GM18502 (cell line): ENCODE measurements around the gene SQOR.

Experiments used
- ATAC-seq: cut with Tn5 transposase; IDR thresholded peaks from one replicate; pipeline ENCODE4 v1.9.1; 2021; ENCODE audit warnings: mild to moderate bottlenecking; ENCODE audit not compliant: unreplicated experiment, poor library complexity

The SQOR gene

DNA sequence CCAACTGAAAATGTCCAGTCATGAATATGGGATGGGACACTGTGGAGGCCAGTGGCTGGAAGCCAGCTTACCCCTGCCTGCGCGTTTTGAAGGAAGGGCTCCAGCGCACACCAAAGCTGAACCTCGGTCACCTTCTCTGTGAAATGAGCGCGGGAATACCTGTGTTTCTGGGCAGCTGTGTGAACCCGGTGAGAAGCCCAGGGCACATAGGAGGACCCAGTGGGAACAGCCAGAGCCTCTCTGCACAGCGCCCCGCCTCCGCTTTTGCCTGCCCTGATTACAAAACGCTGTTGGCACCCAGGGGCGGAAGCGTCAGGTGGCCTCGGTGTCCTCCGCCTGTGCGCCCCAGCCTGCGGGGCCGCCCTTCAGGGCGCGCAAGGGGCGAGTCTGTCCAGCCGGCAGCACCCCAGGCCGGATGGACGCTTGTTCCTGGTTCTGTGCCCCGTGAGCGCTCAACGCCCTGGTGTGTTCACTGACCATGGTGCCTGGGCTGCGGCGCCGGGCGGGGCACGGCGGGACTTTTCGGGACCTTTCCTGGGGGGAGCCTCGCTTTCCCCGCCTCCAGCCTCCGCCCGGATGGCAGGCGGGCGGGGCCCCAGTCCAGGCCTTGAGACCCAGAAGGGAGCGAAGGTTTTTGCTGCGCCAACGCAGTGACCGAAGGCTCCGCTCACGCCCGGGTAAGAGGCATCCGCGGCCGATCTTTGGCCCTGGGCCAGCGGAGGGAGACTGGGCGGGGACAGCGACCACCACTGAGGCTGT lies at the start of gene SQOR:
Gene SQOR (plus strand): TSS at position 598 of the 759 bp plus-strand sequence. CDS start 23,895 bp downstream, outside the sequence.
- ATAC-seq: peak; percentile 76

DNA sequence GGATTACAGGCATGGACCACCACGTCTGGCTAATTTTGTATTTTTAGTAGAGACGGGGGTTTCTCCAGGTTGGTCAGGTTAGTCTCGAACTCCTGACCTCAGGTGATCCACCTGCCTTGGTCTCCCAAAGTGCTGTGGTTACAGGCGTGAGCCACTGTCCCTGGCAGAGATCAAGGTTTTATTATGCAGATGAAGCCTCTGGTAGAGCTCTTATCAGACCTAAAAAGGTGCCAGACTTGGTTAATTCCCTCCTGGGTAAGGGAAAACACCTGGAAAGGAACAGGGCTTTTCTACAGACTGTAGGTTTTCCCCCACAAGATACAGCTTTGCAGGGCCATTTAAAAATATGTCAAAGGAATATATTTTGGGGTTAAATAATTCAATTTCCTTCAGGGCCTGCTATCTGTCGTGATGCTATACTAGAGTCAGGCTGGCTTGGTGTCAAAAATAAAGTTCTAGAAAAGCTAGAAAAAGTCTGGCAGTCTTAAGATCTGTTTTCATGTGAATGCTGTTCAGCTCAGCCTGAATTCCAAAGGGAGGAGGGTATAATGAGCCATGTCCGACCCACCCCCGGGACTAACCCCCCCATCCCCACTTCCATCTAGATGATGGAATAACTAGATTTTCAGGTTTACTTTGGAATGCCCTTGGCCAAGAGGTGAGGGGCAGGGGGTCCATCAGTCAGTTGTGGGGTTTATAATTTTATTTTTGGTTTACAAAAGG lies 49.6 kb upstream of the SQOR start:
- no peak for ATAC-seq

DNA sequence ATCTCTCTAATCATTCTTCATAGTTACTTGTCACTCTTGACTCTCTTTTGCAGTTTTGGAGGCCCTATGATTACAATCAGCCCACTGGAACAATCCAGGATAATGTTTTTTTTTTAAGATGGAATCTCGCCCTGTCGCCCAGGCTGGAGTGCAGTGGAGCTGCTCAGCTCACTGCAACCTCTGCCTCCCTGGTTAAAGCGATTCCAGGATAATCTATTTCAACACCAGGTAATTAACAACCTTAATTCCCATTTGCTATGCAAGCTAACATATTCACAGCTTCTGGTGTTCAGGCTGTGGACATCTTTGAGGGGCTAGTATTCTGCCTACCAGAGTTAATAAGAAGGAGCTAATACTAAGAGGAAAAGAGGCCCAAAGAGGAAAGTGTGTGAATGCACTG lies 48.7 kb upstream of the SQOR start:
- no peak for ATAC-seq

DNA sequence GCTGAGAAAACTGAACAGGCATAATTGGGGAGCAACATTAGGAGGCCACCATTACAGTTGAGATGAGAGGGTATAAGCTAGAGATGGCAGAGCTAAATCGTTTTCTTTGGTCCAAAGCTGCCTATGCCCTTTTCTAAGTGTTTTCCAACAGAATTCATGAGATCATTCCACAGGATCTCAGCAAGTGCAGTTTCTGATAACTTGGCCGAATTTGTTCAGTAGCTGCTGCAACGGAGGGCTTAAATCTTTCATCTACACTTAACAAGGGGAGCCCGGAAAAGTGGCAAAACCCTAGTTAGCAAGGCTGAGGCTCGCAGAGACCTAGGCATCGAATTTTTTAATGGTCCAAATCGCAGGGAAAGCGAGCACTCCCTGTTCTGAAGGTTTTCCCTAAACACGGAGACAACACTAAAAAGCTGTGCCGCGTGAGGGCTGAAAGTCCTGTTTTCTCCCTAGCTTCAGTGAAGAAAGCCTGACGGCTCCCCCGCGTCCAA lies 48.2 kb upstream of the SQOR start:
- ATAC-seq: peak; percentile 12

DNA sequence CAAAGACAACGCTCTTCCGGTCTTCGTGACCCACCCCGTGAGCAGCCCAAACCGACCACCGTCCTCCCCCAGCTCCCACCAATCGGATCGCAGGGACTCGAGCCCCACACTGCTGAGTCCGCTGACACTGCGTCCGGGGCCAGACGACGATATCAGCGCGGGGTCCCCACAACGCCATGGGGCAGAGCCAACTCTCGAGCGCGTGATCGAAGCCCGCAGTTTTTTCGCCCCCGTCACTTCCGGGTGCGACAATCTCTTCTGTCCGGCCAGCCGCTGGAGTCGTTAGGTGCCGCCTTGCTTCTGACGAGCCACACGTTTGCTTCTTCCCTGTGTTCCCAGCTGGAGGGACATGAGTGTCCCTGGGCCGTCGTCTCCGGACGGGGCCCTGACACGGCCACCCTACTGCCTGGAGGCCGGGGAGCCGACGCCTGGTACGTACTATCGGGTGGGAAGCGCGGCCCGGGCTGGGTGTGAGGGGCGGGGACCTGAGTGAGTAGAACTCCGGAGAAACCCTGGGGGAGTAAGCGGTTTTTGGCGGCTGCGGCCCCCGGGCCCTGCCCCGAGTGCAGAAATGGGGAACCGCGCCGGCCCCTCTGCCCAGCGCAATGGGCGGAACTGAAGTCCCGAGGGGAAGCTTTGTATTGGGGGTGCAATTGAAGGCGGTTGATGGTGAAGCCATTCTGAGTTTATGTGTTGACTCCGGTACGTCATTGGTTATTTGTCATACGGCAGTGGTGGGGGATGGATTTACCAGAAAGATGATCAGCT lies 47.5 kb upstream of the SQOR start, which contains the start of gene BLOC1S6:
Gene BLOC1S6 (plus strand): TSS at position 285 of the 768 bp plus-strand sequence. CDS start 65 bp downstream, at position 350.
- peak; percentile 80 for ATAC-seq

DNA sequence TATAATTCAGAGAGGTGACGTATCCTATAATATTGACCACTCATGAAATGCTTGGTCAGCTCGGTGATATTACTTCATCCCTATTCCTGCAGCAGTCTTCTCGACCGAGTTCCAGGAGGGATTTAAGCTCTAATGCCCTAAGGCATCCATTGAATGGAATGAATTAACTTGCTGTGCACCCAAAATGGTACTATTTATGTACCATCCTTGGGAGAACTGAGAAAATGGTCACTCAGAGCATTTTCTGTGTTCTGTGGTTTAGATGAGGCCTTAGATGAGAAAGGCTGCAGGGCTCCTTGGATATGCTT lies 47.0 kb upstream of the SQOR start:
- ATAC-seq: no peak

DNA sequence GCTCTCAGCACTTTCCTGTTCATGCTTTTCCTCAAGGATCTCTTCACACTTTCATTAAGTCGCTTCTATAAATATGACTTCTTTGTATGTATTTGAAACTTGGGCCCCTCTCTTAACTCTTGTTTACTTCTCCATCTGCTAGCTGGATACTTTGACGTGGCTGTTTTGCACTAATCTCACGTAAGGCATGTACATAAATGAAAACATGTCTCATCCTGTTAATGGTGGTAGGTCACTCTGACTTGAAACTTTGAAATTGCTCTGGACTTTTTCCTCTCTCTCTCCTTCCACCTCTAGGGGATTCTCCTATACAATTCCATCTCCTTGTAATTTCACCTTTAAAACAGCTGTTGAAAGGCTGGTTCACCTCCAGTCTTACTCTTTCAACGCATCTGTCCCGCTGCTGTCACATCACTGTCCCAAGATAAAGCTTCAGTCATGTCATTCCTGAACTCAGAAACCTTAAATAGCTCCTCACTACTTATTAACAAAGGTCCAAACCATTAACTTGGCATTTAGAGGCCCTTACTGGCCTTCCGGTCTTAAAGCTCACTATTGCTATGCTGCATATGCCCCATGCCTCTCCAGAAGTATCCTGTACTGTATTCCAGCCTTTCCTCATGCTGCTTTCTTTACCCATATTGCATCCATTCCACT lies 46.5 kb upstream of the SQOR start:
- ATAC-seq: no peak

DNA sequence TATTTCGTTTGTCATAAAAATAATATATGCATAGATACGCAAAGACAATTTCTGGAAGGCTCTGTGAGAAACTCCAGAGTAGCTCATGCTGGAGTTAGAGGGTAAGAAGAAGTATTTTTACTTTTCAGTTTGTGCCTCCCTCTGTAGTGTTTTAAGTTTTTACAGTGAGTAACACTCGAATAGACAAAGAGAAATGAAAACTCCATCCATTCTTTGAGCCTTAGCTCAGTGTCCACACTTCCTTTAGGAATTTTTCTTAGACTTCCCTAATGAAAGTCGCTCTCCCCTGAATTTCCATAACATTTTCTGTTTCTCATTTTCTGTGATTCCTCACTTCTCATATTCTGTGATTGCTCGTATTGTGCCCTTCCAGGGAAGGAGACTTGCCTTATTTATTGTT lies 45.6 kb upstream of the SQOR start:
- ATAC-seq: no peak

DNA sequence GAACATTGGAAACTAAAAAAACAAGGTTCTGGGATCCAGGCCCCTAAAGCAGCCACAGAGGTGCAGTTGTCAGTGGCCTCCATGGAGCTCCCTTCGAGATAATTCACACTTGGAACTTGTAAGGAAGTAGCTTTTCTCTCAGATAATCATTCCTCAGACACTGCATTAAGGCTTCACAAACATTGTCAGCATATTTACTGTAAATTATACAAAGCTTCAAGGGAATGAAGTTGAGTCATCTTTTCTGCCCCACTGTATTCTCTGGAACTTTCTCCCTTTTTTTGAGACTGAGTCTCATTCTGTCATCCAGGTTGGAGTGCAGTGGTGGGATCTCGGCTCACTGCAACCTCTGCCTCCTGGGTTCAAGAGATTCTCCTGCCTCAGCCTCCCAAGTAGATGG lies 40.5 kb upstream of the SQOR start:
- ATAC-seq: no peak

DNA sequence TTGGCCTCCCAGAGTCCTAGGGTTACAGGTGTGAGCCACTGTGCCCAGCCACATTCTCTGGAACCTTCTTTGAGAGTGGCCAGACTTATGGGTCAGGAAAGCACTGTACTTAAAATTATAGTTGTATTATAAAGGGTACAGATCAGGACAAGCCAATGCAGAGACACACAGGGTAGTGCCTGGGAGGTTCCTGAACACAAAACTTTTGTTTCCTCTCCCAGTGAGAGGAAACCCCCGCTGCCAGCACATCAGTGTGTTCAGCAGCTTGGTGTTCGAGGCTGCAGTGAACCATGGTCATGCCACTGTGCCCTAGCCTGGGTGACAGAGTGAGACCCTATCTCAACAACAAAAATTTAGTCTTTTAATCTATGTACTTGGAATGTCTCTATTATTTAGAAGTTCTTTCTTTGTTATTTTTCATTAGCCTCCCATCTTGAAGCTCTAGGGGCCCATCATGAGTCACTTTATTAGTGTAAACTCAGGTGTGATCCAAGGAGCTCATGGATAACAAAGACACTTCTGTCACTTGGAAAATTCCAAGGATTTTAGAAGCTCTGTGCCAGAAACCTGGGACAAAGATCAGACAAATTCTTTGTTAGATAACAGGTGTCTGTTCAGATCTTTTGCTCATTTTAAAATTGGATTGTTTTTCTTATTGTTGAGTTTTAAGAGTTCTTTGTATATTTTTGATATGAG lies 39.8 kb upstream of the SQOR start:
- no peak for ATAC-seq

DNA sequence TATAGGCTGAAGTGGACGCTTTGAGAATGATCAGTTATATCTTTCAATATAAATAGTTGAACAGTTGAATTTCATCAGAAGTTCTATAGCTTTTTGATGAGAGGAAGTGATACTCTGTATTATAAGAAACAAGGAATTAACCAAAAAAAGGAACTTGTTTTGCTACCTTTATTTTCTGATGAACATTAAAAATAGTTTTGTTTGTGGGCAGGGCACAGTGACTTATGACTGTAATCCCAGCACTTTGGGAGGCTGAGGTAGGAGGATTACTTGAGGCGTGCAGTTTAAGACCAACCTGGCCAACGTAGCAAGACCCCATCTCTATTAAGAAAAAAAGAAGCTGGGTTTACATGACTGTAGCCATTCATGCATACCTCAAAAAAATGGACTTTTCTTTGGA lies 30.9 kb upstream of the SQOR start:
- no peak for ATAC-seq

DNA sequence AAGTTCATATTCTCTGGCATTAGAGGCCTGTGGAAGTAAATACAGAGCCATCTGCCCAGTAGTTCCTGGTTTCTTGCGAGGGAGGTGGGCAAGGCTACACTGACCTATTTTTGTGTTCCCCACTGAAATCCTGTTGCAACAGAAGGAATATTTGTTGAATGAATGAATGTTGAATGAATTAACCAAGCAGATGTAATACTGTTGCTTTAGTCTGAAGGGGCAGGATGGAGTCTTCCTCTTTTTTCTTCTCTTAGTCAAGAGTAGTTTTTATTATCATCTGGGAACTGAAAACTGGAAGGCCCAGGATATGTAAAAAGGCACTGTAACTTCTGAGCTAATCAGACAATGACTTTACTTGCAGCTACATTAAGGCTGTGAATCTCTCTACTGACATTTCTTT lies 30.5 kb upstream of the SQOR start:
- ATAC-seq: no peak

DNA sequence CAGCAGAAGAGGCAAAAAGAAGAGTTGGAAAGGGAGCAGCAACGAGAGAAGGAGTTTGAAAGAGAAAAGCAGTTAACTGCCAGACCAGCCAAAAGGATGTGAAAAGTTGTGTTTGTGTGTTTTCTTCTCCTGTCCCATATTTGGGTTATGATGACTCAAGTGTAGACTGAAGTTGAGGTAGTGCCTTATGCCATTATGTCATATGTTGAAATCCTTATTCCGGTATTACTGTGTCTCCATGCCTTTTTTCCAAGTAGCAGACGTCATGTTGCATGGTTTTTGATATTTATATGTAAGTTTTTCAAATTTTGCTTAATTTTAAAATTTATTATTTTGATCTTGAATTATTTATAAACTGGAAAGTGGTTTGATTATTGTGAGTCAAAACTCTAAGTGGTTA lies 28.4 kb upstream of the SQOR start:
- no peak for ATAC-seq

DNA sequence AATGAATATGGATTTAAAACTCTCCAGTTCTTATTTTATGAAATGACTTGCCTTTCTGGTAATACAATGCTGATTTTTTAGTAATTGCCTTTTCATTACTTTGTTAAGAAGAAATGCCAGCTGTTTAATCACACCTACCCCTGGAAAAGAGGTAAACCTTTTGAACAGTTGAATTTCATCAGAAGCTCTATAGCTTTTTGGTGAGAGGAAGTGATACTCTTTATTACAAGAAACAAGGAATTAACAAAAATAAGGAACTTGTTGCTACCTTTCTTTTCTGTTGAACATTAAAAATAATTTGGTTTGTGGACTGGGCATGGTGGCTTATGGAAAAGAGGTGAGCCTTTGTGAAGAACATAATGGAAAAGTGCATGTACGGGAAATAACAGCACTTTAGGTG lies 28.0 kb upstream of the SQOR start:
- ATAC-seq: no peak

DNA sequence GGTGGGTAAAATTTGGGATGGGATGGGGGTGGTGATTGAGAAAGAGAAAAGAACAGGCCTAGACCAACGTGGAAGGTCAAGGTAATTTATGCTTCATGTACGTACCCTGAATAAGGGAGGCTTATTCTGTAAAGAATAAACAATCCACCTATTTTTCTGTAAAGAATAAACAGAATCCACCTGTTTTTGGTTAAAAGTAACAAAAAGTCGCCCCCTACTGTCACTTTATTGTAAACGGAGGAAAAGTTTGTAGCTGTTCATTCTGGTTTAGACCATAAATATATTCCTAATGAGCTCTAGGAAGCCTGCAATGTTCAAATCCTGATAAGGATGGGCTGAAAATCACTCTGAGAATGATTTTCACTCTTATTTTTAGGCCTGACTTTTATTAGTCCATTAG lies 23.5 kb upstream of the SQOR start:
- ATAC-seq: no peak

DNA sequence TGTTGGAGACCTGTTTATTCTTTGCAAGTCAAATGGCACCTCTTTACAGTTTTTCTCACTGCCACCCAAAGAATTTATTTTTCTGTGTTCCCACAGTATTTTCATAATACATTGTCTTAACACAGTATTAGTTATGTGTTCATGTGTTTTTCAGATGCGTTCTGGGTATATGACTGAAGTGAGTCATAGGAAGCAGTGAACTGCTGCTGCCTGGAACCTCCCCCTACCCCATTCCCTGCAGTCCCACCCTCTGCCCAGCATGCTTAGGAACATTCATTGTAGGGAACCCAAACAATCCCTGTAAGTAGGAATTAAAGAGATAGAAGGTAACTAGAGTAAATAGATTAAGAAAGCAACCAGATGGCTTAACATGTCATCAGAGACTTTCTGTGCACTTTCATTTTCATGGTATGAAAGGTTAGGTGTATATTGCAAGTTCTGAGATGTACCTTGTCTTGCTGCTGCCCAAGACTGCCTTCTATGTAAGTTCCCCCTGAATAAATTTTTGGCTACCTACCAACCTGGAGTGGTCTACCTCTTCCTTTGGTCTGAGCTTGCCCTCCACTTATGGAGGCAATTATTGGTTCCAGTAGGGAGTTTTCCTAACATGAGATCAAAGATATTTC lies 21.9 kb upstream of the SQOR start:
- ATAC-seq: no peak

DNA sequence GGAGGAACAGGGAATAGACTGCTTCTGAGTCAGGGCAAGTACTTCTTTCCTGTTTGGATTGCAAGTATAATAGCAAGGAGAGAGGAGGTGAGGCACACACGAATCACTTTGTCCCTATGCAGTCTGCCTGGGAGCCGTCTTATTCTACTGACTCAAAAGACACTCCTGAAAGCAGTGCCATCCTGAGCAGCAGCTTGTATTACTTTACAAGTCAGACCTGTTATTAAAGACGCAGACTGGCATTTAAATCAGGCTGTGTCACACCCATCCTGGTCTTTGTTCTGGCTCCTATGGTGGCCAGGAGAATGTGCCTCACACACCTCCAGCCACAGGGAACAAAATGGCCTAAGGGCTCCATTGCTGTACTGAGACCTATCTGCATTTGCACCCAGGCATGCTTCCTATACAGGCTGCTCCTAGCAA lies 17.9 kb upstream of the SQOR start:
- ATAC-seq: no peak

DNA sequence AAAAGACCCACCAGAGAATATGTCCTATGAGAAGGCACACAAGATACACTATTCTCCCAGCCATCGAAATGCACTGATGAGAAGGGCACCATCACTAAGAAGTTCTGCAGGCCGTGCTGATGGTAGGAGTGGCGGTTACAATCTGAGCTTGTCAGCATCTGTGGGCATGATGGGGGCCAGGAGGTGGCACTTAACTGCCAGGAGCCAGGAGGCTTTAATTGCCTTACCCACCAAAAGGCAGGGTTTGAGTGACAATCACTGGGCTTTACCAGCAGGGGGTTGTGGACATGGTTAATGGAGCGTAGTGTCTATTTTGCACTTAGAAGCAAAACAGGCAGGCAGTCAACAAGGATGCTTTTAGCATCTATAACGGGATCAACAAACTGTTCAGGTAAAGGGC lies 16.0 kb upstream of the SQOR start:
- no peak for ATAC-seq

DNA sequence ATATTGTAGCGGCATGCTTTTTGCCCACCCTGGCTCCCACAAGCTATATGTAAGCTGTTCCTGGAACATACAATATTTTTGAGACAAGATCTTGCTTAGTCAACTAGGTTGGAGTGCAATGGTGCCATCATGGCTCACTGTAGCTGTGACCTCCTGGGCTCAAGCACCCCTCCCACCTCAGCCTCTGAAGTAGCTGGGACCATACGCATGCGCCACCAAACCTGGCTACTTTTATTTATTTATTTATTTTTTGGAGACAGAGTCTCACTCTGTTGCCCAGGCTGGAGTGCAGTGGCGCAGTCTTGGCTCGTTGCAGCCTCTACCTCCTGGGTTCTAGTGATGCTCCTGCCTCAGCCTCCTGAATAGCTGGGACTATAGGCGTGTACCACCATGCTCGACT lies 6.7 kb upstream of the SQOR start:
- no peak for ATAC-seq
